Neural progenitor cell (in vitro differentiated cells): ENCODE measurements around the gene CNTNAP2.

ENCODE experiments used
- CTCF ChIP-seq: fragments of 200-600 bp; sonication (generic); IDR thresholded peaks from 2 replicates; pipeline ENCODE4 v1.5.1; 2017; ENCODE audit warnings: antibody characterized with exemption, mild to moderate bottlenecking
- EZH2 ChIP-seq: fragments of 200-600 bp; sonication (generic); IDR thresholded peaks from 2 replicates; pipeline ENCODE4 v1.6.1; 2017; ENCODE audit warnings: antibody characterized with exemption, mild to moderate bottlenecking, moderate library complexity
- EZH2phosphoT487 ChIP-seq: fragments of 200-600 bp; sonication (generic); IDR thresholded peaks from 2 replicates; pipeline ENCODE4 v1.6.1; 2017; ENCODE audit warnings: antibody characterized with exemption

GRCh38 chr7:147811923-147812322 lies 1695.3 kb downstream of the CNTNAP2 start:
- TF ChIP-seq CTCF (no peak), EZH2 (no peak), EZH2phosphoT487 (no peak)
